ENCODE data around the gene SIAH2. TPM values are rescaled to one million over a fixed set of nuclear protein-coding genes. Genes with fewer than 3 reads are reported as not detected.

Gene SIAH2
- total RNA-seq, 1 donor from 2014 or later, result 51.6 TPM

Other genes starting within 250 kb of the SIAH2 start
- 81.8 and 88.2 TPM in 2 replicates for gene SERP1, start 216.7 kb downstream of the SIAH2 start, total RNA-seq
- gene EIF2A, start 216.4 kb downstream of the SIAH2 start, total RNA-seq, result 93.0 and 93.7 TPM in 2 replicates
- gene SELENOT, start 159.8 kb downstream of the SIAH2 start, total RNA-seq, result 131 TPM in 2 replicates
- gene ERICH6, start 59.2 kb downstream of the SIAH2 start, total RNA-seq, result not detected in 2 replicates
- not detected in 2 replicates for gene MINDY4B, start 142.3 kb upstream of the SIAH2 start, total RNA-seq
- gene CLRN1, start 209.6 kb upstream of the SIAH2 start, total RNA-seq, result not detected in 2 replicates

Measured in T-helper 1 cell treated with Interleukin-12 subunit alpha and Interleukin-12 subunit beta and Interleukin-4 antibody, amounts not matched to agents 30 ng/mL and 1 ng/mL, for 36 hours (primary cell).